HepG2 (cell line): Measurements from ENCODE around the gene ELP5. TPM values are rescaled to one million over a fixed set of nuclear protein-coding genes. Genes with fewer than 3 reads are reported as not detected.

Experiments used
- ATF7-NPFF ChIP-seq: sonication (generic); formaldehyde crosslinking; IDR thresholded peaks from 2 replicates; pipeline ENCODE4 v1.8.1; 2023; ENCODE audit warnings: mild to moderate bottlenecking, low read depth, missing genetic modification reagents, moderate library complexity
- GTF2F1 ChIP-seq: fragments of 150-350 bp; IDR thresholded peaks from 2 replicates; pipeline ENCODE4 v1.6.1; 2014; ENCODE audit warnings: low read length
- HMG20B ChIP-seq: conservative IDR thresholded peaks from 2 replicates; pipeline ENCODE4 v1.6.1; 2016; ENCODE audit warnings: missing genetic modification reagents, missing compliant biosample characterization
- HOXA7 ChIP-seq: sonication (generic); formaldehyde crosslinking; IDR thresholded peaks from 2 replicates; pipeline ENCODE4 v1.8.1; 2022; ENCODE audit warnings: mild to moderate bottlenecking, missing genetic modification reagents, moderate library complexity
- MEIS1 ChIP-seq: sonication (generic); formaldehyde crosslinking; IDR thresholded peaks from 2 replicates; pipeline ENCODE4 v1.9.0; 2021; ENCODE audit warnings: mild to moderate bottlenecking, missing genetic modification reagents, moderate library complexity, borderline replicate concordance
- MLLT10 ChIP-seq: sonication (generic); formaldehyde crosslinking; IDR thresholded peaks from 2 replicates; pipeline ENCODE4 v1.4.0; 2020; ENCODE audit warnings: missing genetic modification reagents
- PHF5A ChIP-seq: IDR thresholded peaks from one replicate; pipeline ENCODE4 v1.6.1; 2018; ENCODE audit warnings: low read depth, missing genetic modification reagents; ENCODE audit not compliant: unreplicated experiment
- RFX1 ChIP-seq: fragments of 450-650 bp; IDR thresholded peaks from 2 replicates; pipeline ENCODE4 v1.6.1; 2017
- TARDBP ChIP-seq: sonication (generic); formaldehyde crosslinking; IDR thresholded peaks from 2 replicates; pipeline ENCODE4 v1.8.0; 2022; ENCODE audit warnings: mild to moderate bottlenecking, missing genetic modification reagents
- TIGD3 ChIP-seq: sonication (generic); formaldehyde crosslinking; IDR thresholded peaks from 2 replicates; pipeline ENCODE4 v1.5.1; 2020; ENCODE audit warnings: mild to moderate bottlenecking, missing genetic modification reagents, borderline replicate concordance
- TOE1 ChIP-seq: sonication (generic); formaldehyde crosslinking; IDR thresholded peaks from 2 replicates; pipeline ENCODE4 v1.4.0; 2020; ENCODE audit warnings: mild to moderate bottlenecking, missing genetic modification reagents
- ZNF275 ChIP-seq: sonication (generic); formaldehyde crosslinking; IDR thresholded peaks from 2 replicates; pipeline ENCODE4 v1.8.0; 2022; ENCODE audit warnings: missing genetic modification reagents, mild to moderate bottlenecking, inconsistent platforms, borderline replicate concordance
- ZNF720 ChIP-seq: sonication (generic); formaldehyde crosslinking; IDR thresholded peaks from 2 replicates; pipeline ENCODE4 v1.4.0; 2020; ENCODE audit warnings: missing genetic modification reagents
- ZNF816 ChIP-seq: sonication (generic); formaldehyde crosslinking; IDR thresholded peaks from 2 replicates; pipeline ENCODE4 v1.8.0; 2022; ENCODE audit warnings: missing genetic modification reagents, mild to moderate bottlenecking, borderline replicate concordance
- polyA plus RNA-seq, 8 experiments: library from polyadenylated mRNA; depleted of rRNA in 3 of 8; stranded (reverse) in 7 of 8; unstranded in 1 of 8; fragments of >200 nt; fragmentation: Illumina TruSeq in 4 of 8; extraction: Trizol in 4 of 8; gene quantifications; 2 replicates each; pipeline versions ENCODE4 v1.2.1 to v1.2.3, GENCODE V29; 2011 to 2016; ENCODE audit warnings: low read depth in 4 of 8, missing spikeins in 1 of 8, mixed read lengths in 1 of 8; ENCODE audit not compliant: insufficient read depth in 1 of 8
- total RNA-seq, 5 experiments: library from RNA; depleted of rRNA; stranded (reverse); fragments of >200 nt; fragmentation: Illumina TruSeq; extraction: Trizol; gene quantifications; 2 replicates each; pipeline ENCODE4 v1.2.3, GENCODE V29; 2016; ENCODE audit warnings: low read depth in 1 of 5
- TF ChIP-seq, protein P1 (sequence below), 2 experiments: sonication (generic) in 1 of 2; formaldehyde crosslinking in 1 of 2; IDR thresholded peaks; 2 replicates each; pipeline versions ENCODE4 v1.6.1 to v1.9.0; 2014 to 2022; ENCODE audit warnings: antibody characterized with exemption in 1 of 2, borderline replicate concordance in 1 of 2, inconsistent platforms in 1 of 2, low read depth in 1 of 2, missing genetic modification reagents in 1 of 2
- TF ChIP-seq, protein P2 (sequence below): IDR thresholded peaks from 2 replicates; pipeline ENCODE4 v1.6.1; 2018; ENCODE audit warnings: missing genetic modification reagents
- TF ChIP-seq, protein P3 (sequence below): sonication (generic); formaldehyde crosslinking; IDR thresholded peaks from 2 replicates; pipeline ENCODE4 v1.8.0; 2022; ENCODE audit warnings: mild to moderate bottlenecking, missing genetic modification reagents, moderate library complexity

ELP5 gene
- total and polyA plus RNA-seq, 2 of the 13 experiments (the other 11 are each of a cell fraction or from before 2014, with no cell fraction given): 67.6 to 69.8 TPM

- TF ChIP-seq PHF5A (CRISPR knock-in tag) (no peak), ATF7-NPFF (CRISPR knock-in tag) (peak; percentile 76; the same call in 1 of the 2 replicates), TIGD3 (CRISPR knock-in tag) (no peak), MLLT10 (CRISPR knock-in tag) (no peak), GTF2F1 (no peak), ZNF816 (peak; percentile 54; the same call in 1 of the 2 replicates), RFX1 (no peak), MEIS1 (peak; percentile 52; the same call in 1 of the 2 replicates), ZNF720 (CRISPR knock-in tag) (no peak), ZNF275 (CRISPR knock-in tag) (no peak), TARDBP (CRISPR knock-in tag) (no peak; the same call in 1 of the 2 replicates), HOXA7 (CRISPR knock-in tag) (no peak), TOE1 (no peak), HMG20B (CRISPR knock-in tag) (no peak)
- TF ChIP-seq, protein P1, sequence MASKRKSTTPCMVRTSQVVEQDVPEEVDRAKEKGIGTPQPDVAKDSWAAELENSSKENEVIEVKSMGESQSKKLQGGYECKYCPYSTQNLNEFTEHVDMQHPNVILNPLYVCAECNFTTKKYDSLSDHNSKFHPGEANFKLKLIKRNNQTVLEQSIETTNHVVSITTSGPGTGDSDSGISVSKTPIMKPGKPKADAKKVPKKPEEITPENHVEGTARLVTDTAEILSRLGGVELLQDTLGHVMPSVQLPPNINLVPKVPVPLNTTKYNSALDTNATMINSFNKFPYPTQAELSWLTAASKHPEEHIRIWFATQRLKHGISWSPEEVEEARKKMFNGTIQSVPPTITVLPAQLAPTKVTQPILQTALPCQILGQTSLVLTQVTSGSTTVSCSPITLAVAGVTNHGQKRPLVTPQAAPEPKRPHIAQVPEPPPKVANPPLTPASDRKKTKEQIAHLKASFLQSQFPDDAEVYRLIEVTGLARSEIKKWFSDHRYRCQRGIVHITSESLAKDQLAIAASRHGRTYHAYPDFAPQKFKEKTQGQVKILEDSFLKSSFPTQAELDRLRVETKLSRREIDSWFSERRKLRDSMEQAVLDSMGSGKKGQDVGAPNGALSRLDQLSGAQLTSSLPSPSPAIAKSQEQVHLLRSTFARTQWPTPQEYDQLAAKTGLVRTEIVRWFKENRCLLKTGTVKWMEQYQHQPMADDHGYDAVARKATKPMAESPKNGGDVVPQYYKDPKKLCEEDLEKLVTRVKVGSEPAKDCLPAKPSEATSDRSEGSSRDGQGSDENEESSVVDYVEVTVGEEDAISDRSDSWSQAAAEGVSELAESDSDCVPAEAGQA (IDR thresholded peaks at IDR 0.05; ENCODE audit: low read depth): no peak; the same call in 1 of the 2 replicates
- TF ChIP-seq, protein P1 (CRISPR knock-in tag; IDR thresholded peaks at IDR 0.05; ENCODE audit: borderline replicate concordance): no peak
- TF ChIP-seq, protein P2, sequence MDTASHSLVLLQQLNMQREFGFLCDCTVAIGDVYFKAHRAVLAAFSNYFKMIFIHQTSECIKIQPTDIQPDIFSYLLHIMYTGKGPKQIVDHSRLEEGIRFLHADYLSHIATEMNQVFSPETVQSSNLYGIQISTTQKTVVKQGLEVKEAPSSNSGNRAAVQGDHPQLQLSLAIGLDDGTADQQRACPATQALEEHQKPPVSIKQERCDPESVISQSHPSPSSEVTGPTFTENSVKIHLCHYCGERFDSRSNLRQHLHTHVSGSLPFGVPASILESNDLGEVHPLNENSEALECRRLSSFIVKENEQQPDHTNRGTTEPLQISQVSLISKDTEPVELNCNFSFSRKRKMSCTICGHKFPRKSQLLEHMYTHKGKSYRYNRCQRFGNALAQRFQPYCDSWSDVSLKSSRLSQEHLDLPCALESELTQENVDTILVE: no peak
- TF ChIP-seq, protein P3, sequence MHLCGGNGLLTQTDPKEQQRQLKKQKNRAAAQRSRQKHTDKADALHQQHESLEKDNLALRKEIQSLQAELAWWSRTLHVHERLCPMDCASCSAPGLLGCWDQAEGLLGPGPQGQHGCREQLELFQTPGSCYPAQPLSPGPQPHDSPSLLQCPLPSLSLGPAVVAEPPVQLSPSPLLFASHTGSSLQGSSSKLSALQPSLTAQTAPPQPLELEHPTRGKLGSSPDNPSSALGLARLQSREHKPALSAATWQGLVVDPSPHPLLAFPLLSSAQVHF (CRISPR knock-in tag): peak; percentile 63; the same call in 1 of the 2 replicates
These were observed 32.0 kb upstream of the ELP5 start, which contains the start of the genes ACADVL and DLG4 (continued) for GRCh38 chr17:7219812-7220592.
